Gastrocnemius medialis (tissue), 4 donors: ENCODE data around the gene UBASH3B. TPM values are rescaled to one million over a fixed set of nuclear protein-coding genes. Genes with fewer than 3 reads are reported as not detected.

Experiments
- ATAC-seq, 2 donors: fragments of 150-250 bp; one replicate each; pipeline ENCODE4 v1.9.1; 2016
- DNase-seq, 2 donors: peaks; one replicate each; pipeline ENCODE4 v3.0.0-alpha.2; 2019
- H3K27ac ChIP-seq, 4 donors: fragments of 200-600 bp; sonication (generic); 1 replicate in 1 of 4; 2 replicates in 3 of 4; pipeline ENCODE4 v1.5.1; 2016 to 2018; ENCODE audit warnings: mild to moderate bottlenecking in 2 of 4, moderate library complexity in 1 of 4
- H3K27me3 ChIP-seq, 3 donors: fragments of 200-600 bp; sonication (generic) in 2 of 3; 1 replicate in 1 of 3; 2 replicates in 2 of 3; pipeline versions ENCODE4 v1.5.1 to v1.6.0; 2016 to 2019; ENCODE audit warnings: mild to moderate bottlenecking in 1 of 3, moderate library complexity in 1 of 3
- H3K36me3 ChIP-seq, 2 donors: fragments of 200-600 bp; sonication (generic) in 1 of 2; one replicate each; pipeline ENCODE4 v1.5.1; 2017 to 2018
- H3K4me1 ChIP-seq, 2 donors: fragments of 200-600 bp; sonication (generic) in 1 of 2; one replicate each; pipeline ENCODE4 v1.5.1; 2016 to 2017; ENCODE audit warnings: mild to moderate bottlenecking in 2 of 2
- H3K4me3 ChIP-seq, 4 donors: fragments of 200-600 bp; sonication (generic) in 3 of 4; 1 replicate in 1 of 4; 2 replicates in 3 of 4; pipeline ENCODE4 v1.5.1; 2016 to 2019; ENCODE audit warnings: mild to moderate bottlenecking in 2 of 4
- H3K9me3 ChIP-seq, 3 donors: fragments of 200-600 bp; sonication (generic) in 2 of 3; 1 replicate in 1 of 3; 2 replicates in 2 of 3; pipeline ENCODE4 v1.5.1; 2016 to 2019
- POLR2A ChIP-seq, 2 donors: fragments of 450-650 bp; IDR thresholded peaks; one replicate each; pipeline ENCODE4 v1.6.1; 2017; ENCODE audit warnings: antibody characterized with exemption in 2 of 2, mild to moderate bottlenecking in 2 of 2, moderate library complexity in 2 of 2
- in situ Hi-C, 4 donors: fragments of 200-750 bp; cut with MboI; loops; one replicate each; pipeline versions ENCODE4 v1.15.0 to v1.8.0; 2017; ENCODE audit warnings: low sequenced_read_pairs in 4 of 4
- intact Hi-C: fragments of 100-400 bp; cut with DNase I; formaldehyde crosslinking; loops from one replicate; pipeline ENCODE4 v1.15.1; 2023; ENCODE audit warnings: low total_unique reads
- total RNA-seq, 4 donors: library from RNA; depleted of rRNA; stranded (reverse); fragments of >200 nt; gene quantifications; one replicate each; pipeline versions ENCODE4 v1.1.0 to v1.2.3, GENCODE V29; 2016
- TF ChIP-seq, protein P1 (sequence below), 5 experiments: fragments of 450-650 bp in 3 of 5; fragments of 200-600 bp in 2 of 5; sonication (generic) in 2 of 5; IDR thresholded peaks in 4 of 5; conservative IDR thresholded peaks in 1 of 5; 1 replicate in 4 of 5; 2 replicates in 1 of 5; pipeline ENCODE4 v1.5.1; 2016 to 2019; ENCODE audit warnings: antibody characterized with exemption in 5 of 5, mild to moderate bottlenecking in 3 of 5, moderate library complexity in 3 of 5

UBASH3B gene
- total RNA-seq, 4 donors from 2014 or later, result 0.32 to 2.9 (median 0.87) TPM

DNA sequence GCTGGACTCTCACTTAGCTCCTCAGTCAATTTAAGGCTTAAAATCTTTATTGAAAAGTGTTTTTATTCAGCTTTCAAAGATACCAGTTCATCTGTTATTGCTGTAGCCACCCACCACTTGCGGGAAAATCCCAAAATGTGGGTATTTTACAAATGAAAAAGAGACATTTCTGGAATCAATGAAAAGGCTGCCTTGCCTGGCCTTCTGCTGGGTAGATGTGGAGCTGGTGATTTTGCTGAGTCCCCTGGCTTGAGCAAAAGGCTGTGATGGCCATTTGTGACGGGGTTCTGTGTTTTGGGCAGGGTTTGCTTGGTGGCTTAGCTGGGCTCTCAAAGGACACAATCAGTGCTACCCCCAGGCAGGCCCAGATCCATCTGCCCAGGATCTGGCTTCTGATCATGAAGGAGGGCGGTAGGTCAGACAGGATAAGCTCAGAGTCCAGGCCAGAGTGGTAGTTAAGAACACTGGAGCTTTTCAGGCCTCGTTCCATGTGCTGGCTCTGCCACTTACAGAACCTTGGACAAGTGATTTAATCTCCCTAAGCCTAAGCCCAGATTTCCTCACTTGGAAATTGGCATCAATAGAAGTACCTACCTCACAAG lies 36.1 kb downstream of the UBASH3B start:
- Histone ChIP-seq H3K4me3 (peak overlapping the region in 1 of 4 donors; percentile 31), H3K27ac (peak overlapping the region; percentile 2 to 60 (median 48)), H3K27me3 (no peaks in the 10 kb centered on the region), H3K4me1 (peaks cover 0 to 5% of the 10 kb centered on the region in 2 donors), H3K36me3 (no peaks in the 10 kb centered on the region), H3K9me3 (no peaks in the 10 kb centered on the region)
- no peak for DNase-seq
- ATAC-seq, result no peak
- no peak for TF ChIP-seq POLR2A (IDR thresholded peaks at IDR 0.05)
- TF ChIP-seq, protein P1, sequence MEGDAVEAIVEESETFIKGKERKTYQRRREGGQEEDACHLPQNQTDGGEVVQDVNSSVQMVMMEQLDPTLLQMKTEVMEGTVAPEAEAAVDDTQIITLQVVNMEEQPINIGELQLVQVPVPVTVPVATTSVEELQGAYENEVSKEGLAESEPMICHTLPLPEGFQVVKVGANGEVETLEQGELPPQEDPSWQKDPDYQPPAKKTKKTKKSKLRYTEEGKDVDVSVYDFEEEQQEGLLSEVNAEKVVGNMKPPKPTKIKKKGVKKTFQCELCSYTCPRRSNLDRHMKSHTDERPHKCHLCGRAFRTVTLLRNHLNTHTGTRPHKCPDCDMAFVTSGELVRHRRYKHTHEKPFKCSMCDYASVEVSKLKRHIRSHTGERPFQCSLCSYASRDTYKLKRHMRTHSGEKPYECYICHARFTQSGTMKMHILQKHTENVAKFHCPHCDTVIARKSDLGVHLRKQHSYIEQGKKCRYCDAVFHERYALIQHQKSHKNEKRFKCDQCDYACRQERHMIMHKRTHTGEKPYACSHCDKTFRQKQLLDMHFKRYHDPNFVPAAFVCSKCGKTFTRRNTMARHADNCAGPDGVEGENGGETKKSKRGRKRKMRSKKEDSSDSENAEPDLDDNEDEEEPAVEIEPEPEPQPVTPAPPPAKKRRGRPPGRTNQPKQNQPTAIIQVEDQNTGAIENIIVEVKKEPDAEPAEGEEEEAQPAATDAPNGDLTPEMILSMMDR (IDR thresholded peaks at IDR 0.05 in 4 of 5, conservative IDR thresholded peaks at IDR 0.05 in 1 of 5), result no peak
- intact Hi-C loops, result no loop called here
- in situ Hi-C loops, result no loop called here

DNA sequence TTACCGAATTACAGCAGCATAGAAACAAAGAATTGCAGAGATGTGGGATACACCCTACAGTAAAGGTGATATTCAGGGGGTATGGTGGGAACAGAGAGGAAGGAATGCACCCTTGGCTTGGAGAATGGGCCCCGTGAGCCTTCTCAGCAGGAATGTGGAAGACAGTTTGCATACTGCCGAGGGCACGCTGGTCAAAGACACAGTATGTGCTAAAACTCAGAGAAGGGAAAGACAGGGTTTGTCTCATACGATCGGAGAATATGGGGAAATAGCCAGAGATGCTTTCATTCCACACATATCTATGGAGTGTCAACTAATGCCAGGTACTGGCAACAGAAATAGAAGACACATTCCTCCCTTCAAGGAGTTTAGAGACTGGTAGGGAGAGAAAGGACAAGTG lies 36.9 kb downstream of the UBASH3B start:
- no peaks in the 10 kb centered on the region for H3K9me3 ChIP-seq
- no peak for ATAC-seq
- intact Hi-C loops, result no loop called here
- TF ChIP-seq, protein P1 (IDR thresholded peaks at IDR 0.05 in 4 of 5, conservative IDR thresholded peaks at IDR 0.05 in 1 of 5), result no peak
- TF ChIP-seq POLR2A (IDR thresholded peaks at IDR 0.05), result no peak
- no peaks in the 10 kb centered on the region for H3K27me3 ChIP-seq
- no peaks in the 10 kb centered on the region for H3K36me3 ChIP-seq
- peak overlapping the region in 1 of 4 donors; percentile 55 for H3K27ac ChIP-seq
- no peak for DNase-seq
- in situ Hi-C loops, result no loop called here
- no peak overlapping the region for H3K4me3 ChIP-seq
- H3K4me1 ChIP-seq, result peaks cover 0 to 5% of the 10 kb centered on the region in 2 donors

DNA sequence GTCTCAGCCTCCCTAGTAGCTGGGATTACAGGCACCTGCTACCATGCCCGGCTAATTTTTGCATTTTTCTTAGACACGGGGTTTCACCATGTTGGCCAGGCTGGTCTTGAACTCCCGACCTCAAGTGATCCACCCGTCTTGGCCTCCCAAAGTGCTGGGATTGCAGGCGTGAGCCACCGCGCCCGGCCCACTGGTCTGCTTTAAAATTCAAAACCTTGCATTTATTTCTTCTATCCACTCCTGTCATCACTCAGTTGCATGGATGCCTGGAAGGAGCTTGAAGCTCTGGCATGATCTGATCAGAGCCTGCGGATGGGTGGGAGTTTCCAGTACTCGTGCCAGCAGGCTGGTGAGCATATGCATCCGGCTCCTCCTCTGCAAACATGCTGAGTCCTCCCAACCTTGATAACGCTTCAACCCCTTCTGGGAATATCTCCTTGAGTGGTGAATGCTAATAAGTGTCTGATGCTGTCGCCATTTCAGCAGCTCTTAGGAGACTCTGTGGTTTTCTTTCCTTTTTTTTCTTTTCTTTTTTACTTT lies 39.6 kb downstream of the UBASH3B start:
- H3K4me3 ChIP-seq, result no peak overlapping the region
- ATAC-seq, result no peak
- intact Hi-C loops, result no loop called here
- DNase-seq, result no peak
- H3K9me3 ChIP-seq, result no peaks in the 10 kb centered on the region
- no peaks in the 10 kb centered on the region for H3K36me3 ChIP-seq
- H3K4me1 ChIP-seq, result peaks cover 0 to 5% of the 10 kb centered on the region in 2 donors
- in situ Hi-C loops, result no loop called here
- H3K27ac ChIP-seq, result no peak overlapping the region
- no peaks in the 10 kb centered on the region for H3K27me3 ChIP-seq
- TF ChIP-seq, protein P1 (IDR thresholded peaks at IDR 0.05 in 4 of 5, conservative IDR thresholded peaks at IDR 0.05 in 1 of 5), result no peak
- TF ChIP-seq POLR2A (IDR thresholded peaks at IDR 0.05), result no peak

DNA sequence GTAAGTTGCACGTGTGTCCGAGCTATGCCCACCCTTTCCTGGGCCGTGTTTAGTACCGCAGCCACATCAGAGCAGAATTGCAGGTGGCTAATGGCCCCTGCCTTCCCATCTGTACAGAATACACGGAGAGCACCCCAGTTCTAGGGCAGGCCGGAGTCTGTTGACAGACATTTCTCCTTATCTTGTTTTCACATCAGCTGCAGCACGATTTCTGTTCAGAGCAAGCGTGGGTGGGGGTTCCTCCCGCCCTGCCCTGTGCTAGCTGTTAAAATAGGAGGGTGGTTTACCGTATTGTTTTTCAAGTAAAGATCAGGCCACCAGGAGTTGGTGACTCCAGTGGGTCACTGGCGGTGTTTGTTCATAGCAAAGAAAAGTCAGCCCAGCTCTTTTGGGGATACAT lies 41.1 kb downstream of the UBASH3B start:
- Histone ChIP-seq H3K4me3 (no peak overlapping the region), H3K27me3 (no peaks in the 10 kb centered on the region), H3K27ac (no peak overlapping the region), H3K9me3 (no peaks in the 10 kb centered on the region), H3K4me1 (peaks cover 0 to under 1% of the 10 kb centered on the region in 2 donors), H3K36me3 (no peaks in the 10 kb centered on the region)
- intact Hi-C loops (no loop called here), in situ Hi-C loops (no loop called here)
- DNase-seq, result no peak
- no peak for ATAC-seq
- TF ChIP-seq, protein P1 (IDR thresholded peaks at IDR 0.05 in 4 of 5, conservative IDR thresholded peaks at IDR 0.05 in 1 of 5), result no peak
